Measurements from ENCODE around the gene JOSD2. TPM values are rescaled to one million over a fixed set of nuclear protein-coding genes. Genes with fewer than 3 reads are reported as not detected.

Gene JOSD2
- total and polyA plus RNA-seq, 4 experiments from 2014 or later, result 22.4 to 35.8 (median 28.7) TPM

DNA sequence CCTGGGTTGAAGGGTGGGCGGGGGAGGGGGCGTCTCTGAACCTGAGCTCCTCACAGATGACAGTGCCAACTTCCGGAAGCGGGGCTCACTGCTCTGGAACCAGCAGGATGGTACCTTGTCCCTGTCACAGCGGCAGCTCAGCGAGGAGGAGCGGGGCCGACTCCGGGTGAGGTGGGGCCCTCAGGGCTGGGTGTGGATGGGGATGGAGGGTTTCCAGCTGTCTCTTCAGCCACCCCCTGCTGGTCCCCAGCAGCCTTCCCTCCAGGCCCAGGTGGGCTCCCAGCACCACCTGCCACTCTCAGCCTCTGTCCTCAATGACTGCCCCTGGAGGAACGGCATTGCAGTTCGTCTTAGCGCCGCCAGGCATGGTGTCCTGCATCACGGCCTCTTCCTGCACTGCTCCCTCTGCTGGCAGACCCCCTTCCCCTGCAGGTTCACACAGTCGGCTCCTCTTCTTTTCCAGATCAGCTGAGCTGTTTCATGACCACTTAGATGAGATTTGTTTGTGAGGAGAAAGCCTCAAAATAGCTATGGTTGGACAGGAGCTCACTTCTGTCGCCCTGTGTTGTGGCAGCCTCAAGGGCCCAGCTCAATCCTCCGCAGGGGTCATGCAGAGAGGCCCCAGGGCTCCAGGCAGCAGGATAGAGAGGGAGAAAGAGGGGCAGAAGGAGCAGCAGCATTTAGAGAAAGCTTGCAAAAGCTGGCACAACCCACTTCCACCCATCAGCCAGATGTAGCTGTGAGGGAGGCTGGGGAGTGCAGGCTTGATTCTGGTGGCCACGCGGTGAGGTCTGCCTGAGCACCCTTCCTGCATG is 31.9 kb downstream of the JOSD2 start:
- POLR2A ChIA-PET (ENCODE audit: partially characterized antibody), result interaction anchor here (1.0 to 1.6 kb wide), 3 partner anchors 24 to 122 kb away, joined by 3 to 5 read pairs (median 5); partner anchors contain the start of gene JOSD2
- H3K27me3 ChIP-seq (ENCODE audit: insufficient read depth, low read length), result no peaks in the 10 kb centered on the region
- Mint-ChIP-seq H3K27ac (peak overlapping the region in 3 of 7 donors; percentile 22 to 82 (median 82)), H3K36me3 (peaks cover 18 to 44% of the 10 kb centered on the region in 2 donors), H3K9me3 (peaks cover 0 to 3% (median 0%) of the 10 kb centered on the region in 8 donors), H3K4me1 (peaks cover 15 to 33% (median 24%) of the 10 kb centered on the region in 4 donors), H3K27me3 (no peaks in the 10 kb centered on the region), H3K4me3 (peak overlapping the region in 7 of 8 donors; percentile 2 to 55 (median 40))
- no peak overlapping the region for H3K4me3 ChIP-seq (ENCODE audit: low read length in 2 of 2)
- no peak for DNase-seq
- peaks cover 25% of the 10 kb centered on the region for H3K4me1 ChIP-seq (ENCODE audit: insufficient read depth, low read length)
- peaks cover 41% of the 10 kb centered on the region for H3K36me3 ChIP-seq (ENCODE audit: insufficient read depth, low read length)
- intact Hi-C loops (cut with micrococcal nuclease), result loop anchor here (5.0 kb wide), 1 partner anchor 122 kb away; no protein-coding TSS in a partner anchor
- peak overlapping the region; percentile 3 for H3K27ac ChIP-seq (ENCODE audit: low read depth, low read length)
- no peaks in the 10 kb centered on the region for H3K9me3 ChIP-seq (ENCODE audit: control insufficient read depth in 1 of 2, low read length in 2 of 2)
- CTCF ChIA-PET (ENCODE audit: partially characterized antibody), result interaction anchor here (0.9 to 2.2 kb wide), 5 partner anchors 19 to 125 kb away, joined by 3 to 5 read pairs (median 4); partner anchors contain the start of gene JOSD2

DNA sequence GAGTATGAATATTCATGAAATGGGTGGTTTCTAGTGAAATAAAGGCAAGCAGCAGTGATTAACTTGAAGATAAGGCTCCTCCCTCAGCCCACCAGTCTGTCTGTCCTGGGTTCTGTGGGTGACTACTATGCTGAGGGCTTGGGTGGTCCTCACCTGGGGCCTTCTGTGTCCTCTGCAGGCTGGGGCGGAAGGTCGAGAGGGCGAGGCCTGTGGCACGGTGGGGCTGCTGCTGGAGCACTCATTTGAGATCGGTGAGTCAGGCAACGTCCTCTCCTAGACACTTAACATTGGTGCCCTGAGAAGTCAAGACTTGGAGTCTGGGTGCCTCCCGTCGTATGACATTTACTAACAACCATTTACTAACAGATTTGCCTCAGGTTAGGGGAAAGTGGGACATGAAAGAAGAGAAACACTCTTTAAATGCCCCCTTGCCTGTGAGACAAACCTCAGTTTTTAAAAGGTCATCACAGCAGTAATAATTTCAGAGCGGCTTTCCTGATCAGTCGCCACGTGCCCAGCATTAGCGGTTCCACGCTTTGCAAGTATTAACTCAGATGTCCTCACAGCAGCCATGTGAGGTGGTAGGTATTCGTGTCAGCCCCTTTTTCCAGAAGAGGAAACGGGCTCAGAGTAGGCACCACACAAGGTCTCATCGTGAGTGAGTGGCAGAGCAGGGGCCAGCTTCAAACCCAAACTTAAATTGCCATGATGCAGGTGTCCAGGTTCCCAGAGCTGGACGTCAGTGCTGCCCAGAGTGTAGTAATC is 33.1 kb downstream of the JOSD2 start:
- Histone ChIP-seq H3K4me1 (ENCODE audit: insufficient read depth, low read length) (peaks cover 25% of the 10 kb centered on the region), H3K36me3 (ENCODE audit: insufficient read depth, low read length) (peaks cover 38% of the 10 kb centered on the region), H3K27ac (ENCODE audit: low read depth, low read length) (no peak overlapping the region), H3K27me3 (ENCODE audit: insufficient read depth, low read length) (no peaks in the 10 kb centered on the region), H3K4me3 (ENCODE audit: low read length in 2 of 2) (peak overlapping the region in 1 of 2 donors; percentile 85), H3K9me3 (ENCODE audit: control insufficient read depth in 1 of 2, low read length in 2 of 2) (no peaks in the 10 kb centered on the region)
- peak overlapping the region; percentile 24 to 98 (median 82) for H3K27ac Mint-ChIP-seq
- peaks cover 0 to 3% (median 0%) of the 10 kb centered on the region in 8 donors for H3K9me3 Mint-ChIP-seq
- no peak for DNase-seq
- H3K27me3 Mint-ChIP-seq, result no peaks in the 10 kb centered on the region
- intact Hi-C loops (cut with micrococcal nuclease), result loop anchor here (5.0 kb wide), 1 partner anchor 121 kb away; no protein-coding TSS in a partner anchor
- H3K4me1 Mint-ChIP-seq, result peaks cover 13 to 33% (median 24%) of the 10 kb centered on the region in 4 donors
- POLR2A ChIA-PET (ENCODE audit: partially characterized antibody), result interaction anchor here (1.0 to 1.6 kb wide), 3 partner anchors 25 to 121 kb away, joined by 3 to 5 read pairs (median 5); partner anchors contain the start of gene JOSD2
- peaks cover 12 to 37% of the 10 kb centered on the region in 2 donors for H3K36me3 Mint-ChIP-seq
- peak overlapping the region; percentile 95 to 99 (median 98) for H3K4me3 Mint-ChIP-seq
- CTCF ChIA-PET (ENCODE audit: partially characterized antibody), result interaction anchor here (1.1 to 2.2 kb wide), 3 partner anchors 18 to 112 kb away, joined by 3 to 5 read pairs (median 4); no protein-coding TSS in a partner anchor

- POLR2A ChIA-PET (ENCODE audit: partially characterized antibody), result interaction anchor here (1.2 to 1.7 kb wide), 3 partner anchors 14 to 119 kb away, joined by 3 to 9 read pairs (median 3); partner anchors contain the start of gene JOSD2
- Mint-ChIP-seq H3K9me3 (peaks cover 0 to 3% (median 0%) of the 10 kb centered on the region in 8 donors), H3K4me1 (peaks cover 13 to 33% (median 24%) of the 10 kb centered on the region in 4 donors), H3K36me3 (peaks cover 12 to 31% of the 10 kb centered on the region in 2 donors), H3K4me3 (peak overlapping the region; percentile 95 to 99 (median 98)), H3K27me3 (no peaks in the 10 kb centered on the region), H3K27ac (peak overlapping the region; percentile 93 to 98 (median 97))
- no peaks in the 10 kb centered on the region for H3K9me3 ChIP-seq (ENCODE audit: control insufficient read depth in 1 of 2, low read length in 2 of 2)
- H3K27me3 ChIP-seq (ENCODE audit: insufficient read depth, low read length), result no peaks in the 10 kb centered on the region
- peaks cover 25% of the 10 kb centered on the region for H3K4me1 ChIP-seq (ENCODE audit: insufficient read depth, low read length)
- peak overlapping the region; percentile 66 to 85 for H3K4me3 ChIP-seq (ENCODE audit: low read length in 2 of 2)
- intact Hi-C loops (cut with micrococcal nuclease), result loop anchor here (1.0 to 5.0 kb wide), 3 partner anchors 34 to 120 kb away; partner anchors contain the start of genes JOSD2 and NR1H2
- H3K27ac ChIP-seq (ENCODE audit: low read depth, low read length), result peak overlapping the region; percentile 89
- no peak for DNase-seq
- peaks cover 37% of the 10 kb centered on the region for H3K36me3 ChIP-seq (ENCODE audit: insufficient read depth, low read length)
- CTCF ChIA-PET (ENCODE audit: partially characterized antibody), result interaction anchor here (0.7 kb wide), 1 partner anchor 1690 kb away, joined by 3 read pairs; no protein-coding TSS in a partner anchor
Observed at GRCh38 chr19:50476907-50477238, 34.1 kb downstream of the JOSD2 start.

DNA sequence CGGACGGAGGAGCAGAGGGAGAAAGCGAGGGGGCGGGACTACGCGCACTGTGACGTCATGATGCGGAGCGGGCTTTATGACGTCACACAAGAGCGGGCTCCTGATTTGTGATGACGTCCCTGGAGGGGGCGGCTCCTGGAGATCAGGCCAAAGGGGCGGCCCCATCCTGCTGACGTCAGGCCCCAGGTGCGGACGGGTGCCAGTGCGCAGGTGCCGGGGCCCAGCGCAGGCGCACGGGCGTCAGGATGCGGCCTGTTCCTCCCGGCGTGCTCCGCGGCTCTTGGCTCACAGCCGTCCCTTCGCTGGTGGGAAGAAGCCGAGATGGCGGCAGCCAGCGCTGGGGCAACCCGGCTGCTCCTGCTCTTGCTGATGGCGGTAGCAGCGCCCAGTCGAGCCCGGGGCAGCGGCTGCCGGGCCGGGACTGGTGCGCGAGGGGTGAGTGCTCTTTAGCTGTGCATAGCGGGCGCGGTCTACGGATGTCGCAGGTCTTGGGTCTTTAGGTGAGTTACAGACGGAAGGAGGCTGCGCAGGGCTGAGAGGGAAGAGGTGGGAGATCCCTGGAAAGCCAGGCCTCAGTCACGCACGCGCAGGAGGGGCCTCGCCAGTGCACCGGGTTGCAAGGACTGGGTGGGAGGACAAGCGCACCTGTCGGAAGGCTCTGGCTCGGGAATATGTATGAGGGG is 34.6 kb downstream of the JOSD2 start, which contains the start of the genes EMC10 and GARIN5A:
Gene EMC10 (plus strand): TSS at position 284 of the 683 bp plus-strand sequence. CDS start 38 bp downstream, at position 322.
Gene GARIN5A (minus strand): TSS at position 625 of the 683 bp plus-strand sequence. CDS start 460 bp downstream, at position 165.
- peaks cover 32% of the 10 kb centered on the region for H3K36me3 ChIP-seq (ENCODE audit: insufficient read depth, low read length)
- Mint-ChIP-seq H3K27ac (peak within 1 kb of the TSS; percentile 94 to 98 (median 97)), H3K27me3 (no peaks in the 10 kb centered on the region), H3K9me3 (peaks cover 0 to 3% (median 0%) of the 10 kb centered on the region in 8 donors), H3K4me1 (peaks cover 13 to 33% (median 24%) of the 10 kb centered on the region in 4 donors), H3K4me3 (peak within 1 kb of the TSS; percentile 95 to 99 (median 98)), H3K36me3 (peaks cover 12 to 30% of the 10 kb centered on the region in 2 donors)
- H3K4me1 ChIP-seq (ENCODE audit: insufficient read depth, low read length), result peaks cover 25% of the 10 kb centered on the region
- CTCF ChIA-PET (ENCODE audit: partially characterized antibody), result no interaction called here
- POLR2A ChIA-PET (ENCODE audit: partially characterized antibody), result interaction anchor here (1.2 to 1.7 kb wide), 3 partner anchors 14 to 119 kb away, joined by 3 to 9 read pairs (median 3); partner anchors contain the start of gene JOSD2
- intact Hi-C loops (cut with micrococcal nuclease), result loop anchor here (1.0 to 5.0 kb wide), 3 partner anchors 35 to 119 kb away; partner anchors contain the start of genes JOSD2 and NR1H2
- peak within 1 kb of the TSS; percentile 89 for H3K27ac ChIP-seq (ENCODE audit: low read depth, low read length)
- H3K4me3 ChIP-seq (ENCODE audit: low read length in 2 of 2), result peak within 1 kb of the TSS; percentile 66 to 85
- H3K27me3 ChIP-seq (ENCODE audit: insufficient read depth, low read length), result no peaks in the 10 kb centered on the region
- no peaks in the 10 kb centered on the region for H3K9me3 ChIP-seq (ENCODE audit: control insufficient read depth in 1 of 2, low read length in 2 of 2)
- DNase-seq, result peak; percentile 94 to 96 (median 95)

- H3K27ac Mint-ChIP-seq, result peak overlapping the region; percentile 93 to 98 (median 97)
- H3K27me3 Mint-ChIP-seq, result no peaks in the 10 kb centered on the region
- Histone ChIP-seq H3K36me3 (ENCODE audit: insufficient read depth, low read length) (peaks cover 27% of the 10 kb centered on the region), H3K4me3 (ENCODE audit: low read length in 2 of 2) (peak overlapping the region in 1 of 2 donors; percentile 85), H3K4me1 (ENCODE audit: insufficient read depth, low read length) (peaks cover 25% of the 10 kb centered on the region), H3K27ac (ENCODE audit: low read depth, low read length) (peak overlapping the region; percentile 89), H3K9me3 (ENCODE audit: control insufficient read depth in 1 of 2, low read length in 2 of 2) (no peaks in the 10 kb centered on the region), H3K27me3 (ENCODE audit: insufficient read depth, low read length) (no peaks in the 10 kb centered on the region)
- peaks cover 8 to 26% of the 10 kb centered on the region in 2 donors for H3K36me3 Mint-ChIP-seq
- ChIA-PET POLR2A (ENCODE audit: partially characterized antibody) (interaction anchor here (1.2 to 1.7 kb wide), 3 partner anchors 13 to 118 kb away, joined by 3 to 9 read pairs (median 3); partner anchors contain the start of gene JOSD2), CTCF (ENCODE audit: partially characterized antibody) (no interaction called here)
- peaks cover 12 to 33% (median 24%) of the 10 kb centered on the region in 4 donors for H3K4me1 Mint-ChIP-seq
- peak overlapping the region; percentile 62 to 99 (median 98) for H3K4me3 Mint-ChIP-seq
- H3K9me3 Mint-ChIP-seq, result peaks cover 0 to 3% (median 0%) of the 10 kb centered on the region in 8 donors
- no peak for DNase-seq
- intact Hi-C loops (cut with micrococcal nuclease), result loop anchor here (1.0 to 5.0 kb wide), 3 partner anchors 36 to 118 kb away; partner anchors contain the start of genes JOSD2 and NR1H2
Observed at GRCh38 chr19:50475736-50476223, 35.2 kb downstream of the JOSD2 start.
